ENCODE measurements around the gene C1QA.

C1QA gene

DNA sequence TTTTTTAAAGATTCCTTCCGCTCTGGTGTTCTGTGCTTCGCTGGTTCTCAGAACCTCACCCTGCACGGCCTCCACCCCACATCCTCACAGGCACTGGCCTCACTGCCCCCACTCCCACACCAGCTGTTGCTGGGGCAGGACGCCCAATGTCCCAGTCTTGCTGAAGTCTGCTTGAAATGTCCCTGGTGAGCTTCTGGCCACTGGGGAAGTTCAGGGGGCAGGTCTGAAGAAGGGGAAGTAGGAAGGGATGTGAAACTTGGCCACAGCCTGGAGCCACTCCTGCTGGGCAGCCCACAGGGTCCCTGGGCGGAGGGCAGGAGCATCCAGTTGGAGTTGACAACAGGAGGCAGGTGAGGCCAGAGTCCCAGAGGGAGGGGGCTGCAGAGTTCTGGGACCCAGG, at the start of gene C1QA:
C1QA (plus strand) TSS at position 276 of the 400 bp plus-strand sequence. CDS start 989 bp downstream, outside the sequence.
- DNase-seq (ENCODE audit: low spot score) = no peak

GRCh38 chr1:22587247-22587646, 49.2 kb upstream of the C1QA start:
- DNase-seq (ENCODE audit: low spot score) = no peak

DNA sequence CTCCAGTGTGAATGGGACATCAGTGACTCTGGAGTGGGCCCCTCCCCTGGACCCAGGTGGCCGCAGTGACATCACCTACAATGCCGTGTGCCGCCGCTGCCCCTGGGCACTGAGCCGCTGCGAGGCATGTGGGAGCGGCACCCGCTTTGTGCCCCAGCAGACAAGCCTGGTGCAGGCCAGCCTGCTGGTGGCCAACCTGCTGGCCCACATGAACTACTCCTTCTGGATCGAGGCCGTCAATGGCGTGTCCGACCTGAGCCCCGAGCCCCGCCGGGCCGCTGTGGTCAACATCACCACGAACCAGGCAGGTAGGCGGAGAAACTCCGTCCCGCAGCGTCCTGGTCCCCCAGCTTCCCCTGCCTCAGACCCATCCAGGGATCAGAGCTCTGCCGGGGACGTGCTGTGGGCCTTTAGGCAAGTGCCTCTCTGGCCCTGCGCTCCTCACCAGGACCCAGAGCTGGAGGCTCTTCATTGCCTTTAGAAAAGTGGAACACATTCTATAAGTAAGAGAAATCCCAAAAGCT, 47.5 kb upstream of the C1QA start:
- no peak for DNase-seq (ENCODE audit: low spot score)

DNA sequence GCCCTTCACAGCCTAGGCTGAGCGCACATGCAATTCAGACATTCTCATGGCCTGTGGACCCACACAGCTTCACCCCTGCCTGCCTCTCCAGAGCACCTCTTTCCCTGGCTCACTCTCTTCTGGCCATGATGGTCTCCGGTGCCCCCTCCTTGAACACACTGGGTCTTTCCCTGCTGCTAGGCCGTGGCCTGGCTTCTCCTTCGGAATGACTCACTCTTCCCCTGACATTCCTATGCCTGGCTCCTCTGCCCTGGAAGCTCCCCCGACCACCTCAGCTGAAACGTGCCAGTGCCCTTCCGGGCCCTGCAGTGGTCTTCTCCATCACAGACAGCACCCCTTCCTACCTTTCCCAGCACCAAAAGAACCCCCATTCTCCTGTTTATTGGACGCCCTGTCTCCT, 44.9 kb upstream of the C1QA start:
- no peak for DNase-seq (ENCODE audit: low spot score)

GRCh38 chr1:22592051-22592450, 44.4 kb upstream of the C1QA start:
- no peak for DNase-seq (ENCODE audit: low spot score)

- no peak for DNase-seq (ENCODE audit: low spot score)
These were observed 43.3 kb upstream of the C1QA start for GRCh38 chr1:22592919-22593790.

DNA sequence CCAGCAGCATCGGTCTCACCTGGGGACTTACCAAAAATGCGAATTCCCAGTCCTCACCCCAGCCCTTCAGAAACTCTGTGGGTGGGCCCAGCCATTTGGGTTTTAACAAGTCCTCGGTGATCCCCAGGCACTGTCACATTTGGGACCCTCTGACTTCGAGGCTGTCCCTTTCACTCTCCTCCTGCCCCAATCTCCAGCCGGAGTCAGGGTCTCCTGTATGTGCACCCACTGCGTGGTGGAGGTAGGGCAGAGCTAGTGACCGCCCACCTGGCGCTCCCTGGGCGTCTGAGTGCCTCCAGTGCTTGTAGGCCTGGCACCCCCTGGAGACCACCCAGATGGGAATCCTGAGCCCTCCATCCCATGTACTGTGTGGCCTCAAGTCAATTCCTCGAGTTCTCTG, 42.0 kb upstream of the C1QA start:
- no peak for DNase-seq (ENCODE audit: low spot score)

GRCh38 chr1:22595108-22595507, 41.3 kb upstream of the C1QA start:
- no peak for DNase-seq (ENCODE audit: low spot score)

- DNase-seq (ENCODE audit: low spot score) = no peak
These were observed 39.0 kb upstream of the C1QA start for GRCh38 chr1:22597301-22597965.

GRCh38 chr1:22597996-22598395, 38.4 kb upstream of the C1QA start:
- no peak for DNase-seq (ENCODE audit: low spot score)

- DNase-seq (ENCODE audit: low spot score) = no peak
These were observed 37.7 kb upstream of the C1QA start for GRCh38 chr1:22598736-22599135.

DNA sequence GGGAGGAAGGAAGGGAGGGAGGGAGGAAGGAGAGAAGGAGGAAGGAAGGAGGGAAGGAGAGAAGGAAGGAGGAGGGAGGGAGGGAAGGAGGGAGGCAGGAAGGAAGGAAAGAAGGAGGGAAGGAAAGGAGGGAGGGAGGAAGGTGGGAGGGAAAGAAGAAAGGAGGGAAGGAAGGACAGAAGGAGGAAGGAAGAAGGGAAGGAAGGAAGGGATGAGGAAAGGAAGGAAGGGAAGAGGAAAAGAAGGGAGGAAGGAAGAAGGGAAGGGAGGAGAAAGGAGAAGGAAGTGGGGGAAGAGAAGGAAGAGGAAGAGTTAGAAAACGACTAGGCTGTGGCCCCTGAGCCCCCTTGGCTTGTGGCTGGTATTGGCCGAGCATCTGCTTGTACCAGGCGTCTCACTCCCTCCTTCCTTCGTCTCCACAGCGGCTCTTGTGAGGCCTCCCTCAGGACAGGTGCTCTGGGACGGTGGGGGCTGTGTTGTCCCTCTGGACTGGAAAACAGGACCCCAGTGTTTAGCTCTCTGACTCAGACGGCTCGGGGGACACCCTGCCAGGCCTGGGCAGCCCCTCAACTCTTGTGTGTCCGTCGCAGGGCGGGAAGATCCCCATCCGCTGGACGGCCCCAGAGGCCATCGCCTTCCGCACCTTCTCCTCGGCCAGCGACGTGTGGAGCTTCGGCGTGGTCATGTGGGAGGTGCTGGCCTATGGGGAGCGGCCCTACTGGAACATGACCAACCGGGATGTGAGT, 36.2 kb upstream of the C1QA start:
- DNase-seq (ENCODE audit: low spot score) = peak; percentile 34

DNA sequence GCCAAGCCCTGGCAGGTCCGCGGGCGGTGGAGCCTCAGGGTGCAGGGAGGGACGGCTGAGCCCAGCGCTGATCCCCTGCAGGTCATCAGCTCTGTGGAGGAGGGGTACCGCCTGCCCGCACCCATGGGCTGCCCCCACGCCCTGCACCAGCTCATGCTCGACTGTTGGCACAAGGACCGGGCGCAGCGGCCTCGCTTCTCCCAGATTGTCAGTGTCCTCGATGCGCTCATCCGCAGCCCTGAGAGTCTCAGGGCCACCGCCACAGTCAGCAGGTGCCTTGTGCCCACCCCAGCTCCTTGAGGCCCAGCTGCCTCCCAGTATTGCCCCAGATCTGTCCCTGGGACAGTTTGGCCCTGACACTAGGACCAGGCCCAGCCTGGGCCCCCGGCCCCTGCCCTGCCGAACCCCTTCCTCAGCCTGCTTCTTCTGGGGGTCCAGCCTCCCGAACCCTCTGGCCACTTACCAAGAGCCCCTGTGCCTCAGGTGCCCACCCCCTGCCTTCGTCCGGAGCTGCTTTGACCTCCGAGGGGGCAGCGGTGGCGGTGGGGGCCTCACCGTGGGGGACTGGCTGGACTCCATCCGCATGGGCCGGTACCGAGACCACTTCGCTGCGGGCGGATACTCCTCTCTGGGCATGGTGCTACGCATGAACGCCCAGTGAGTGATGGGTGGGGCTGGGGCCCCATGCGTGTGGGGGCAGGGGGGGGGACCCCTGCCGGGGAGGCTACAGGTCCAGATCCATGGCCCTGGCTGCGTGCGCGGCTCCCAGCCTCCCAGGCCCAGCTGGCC, 35.4 kb upstream of the C1QA start:
- no peak for DNase-seq (ENCODE audit: low spot score)

GRCh38 chr1:22601610-22602009, 34.8 kb upstream of the C1QA start:
- no peak for DNase-seq (ENCODE audit: low spot score)

DNA sequence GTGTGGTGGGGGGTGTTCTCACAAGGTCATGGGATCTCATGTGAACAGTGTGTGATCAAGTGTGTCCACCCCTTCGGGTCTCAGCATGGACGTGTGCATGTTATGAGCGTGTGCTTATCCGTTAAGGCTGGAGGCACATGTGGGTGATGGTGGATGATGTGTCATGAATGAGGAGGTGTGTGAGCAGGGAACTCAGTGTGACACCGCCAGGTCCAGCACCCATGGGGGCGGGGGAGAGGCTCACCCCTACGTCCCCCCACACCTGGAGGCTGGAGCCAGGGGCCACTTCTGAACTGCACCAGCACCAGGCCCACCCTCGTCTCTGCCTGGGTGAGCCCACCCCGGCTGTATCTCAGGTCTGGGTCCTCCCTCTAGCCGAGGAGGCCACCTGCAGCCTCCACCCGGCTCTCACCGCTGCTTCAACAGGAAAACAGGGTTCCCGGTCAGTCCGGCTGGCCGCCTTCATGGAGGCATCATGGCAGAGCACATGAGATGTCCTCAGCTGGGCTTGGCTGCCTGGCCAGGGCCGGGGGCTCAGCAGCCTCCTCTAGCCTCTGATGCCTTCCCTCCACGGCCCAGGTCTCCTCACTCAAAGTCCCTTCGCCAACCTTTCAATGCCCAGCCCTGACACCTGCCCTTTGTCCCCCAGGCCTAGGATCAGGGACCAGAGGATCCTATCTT, 34.2 kb upstream of the C1QA start:
- DNase-seq (ENCODE audit: low spot score) = no peak

- DNase-seq (ENCODE audit: low spot score) = no peak
These were observed 30.3 kb upstream of the C1QA start for GRCh38 chr1:22606161-22606560.

DNA sequence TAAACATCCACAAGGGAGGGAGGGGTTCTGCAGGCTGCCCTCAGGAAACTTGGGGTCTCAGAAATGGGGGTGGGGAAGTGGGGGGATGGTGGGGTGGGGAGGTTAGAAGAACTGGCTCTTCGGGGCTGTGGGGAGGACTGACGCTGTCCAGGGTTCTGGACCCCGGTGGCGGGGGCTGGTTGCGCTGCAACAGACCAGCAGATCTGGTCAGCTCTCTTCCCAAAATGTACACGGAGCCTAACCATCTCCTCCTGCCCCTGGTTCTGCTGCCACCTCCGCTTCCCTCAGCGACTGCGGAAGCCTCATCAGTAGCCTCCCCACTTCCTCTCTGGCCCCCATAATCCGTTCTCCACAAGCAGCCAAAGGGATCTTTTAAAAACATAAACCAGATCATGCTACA, 29.3 kb upstream of the C1QA start:
- DNase-seq (ENCODE audit: low spot score) = no peak

DNA sequence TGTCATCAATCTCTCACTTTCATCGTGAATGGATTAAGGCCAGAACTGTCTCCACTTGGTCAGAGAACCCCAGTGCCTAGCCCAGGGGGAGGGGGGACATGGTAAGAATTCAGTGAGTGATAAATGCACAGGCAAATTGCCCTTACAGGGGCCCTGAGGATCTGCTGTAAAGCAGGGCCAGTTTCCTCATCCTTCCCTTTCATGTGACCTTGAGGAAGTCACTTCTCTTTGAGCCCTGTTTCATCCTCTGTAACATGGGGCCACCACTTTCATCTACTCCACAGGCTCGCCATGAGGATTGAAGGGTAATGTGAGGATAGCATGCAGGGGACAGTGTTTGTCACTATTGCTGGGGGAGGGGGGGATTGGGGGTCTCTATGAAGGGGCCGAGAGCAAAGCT, 28.1 kb upstream of the C1QA start:
- no peak for DNase-seq (ENCODE audit: low spot score)

GRCh38 chr1:22609291-22609690, 27.1 kb upstream of the C1QA start:
- DNase-seq (ENCODE audit: low spot score) = no peak

- DNase-seq (ENCODE audit: low spot score) = peak; percentile 37
These were observed 24.9 kb upstream of the C1QA start for GRCh38 chr1:22611530-22611947.

Measured in LoVo (cell line).